ES-I3 (cell line): ENCODE results near the gene ZCCHC17.

ENCODE experiments used
- H3K36me3 ChIP-seq: 2 replicates; pipeline ENCODE4 v1.6.1; 2013; ENCODE audit warnings: mild to moderate bottlenecking, low read length, control low read depth, moderate library complexity; ENCODE audit not compliant: insufficient read depth
- H3K4me1 ChIP-seq: 2 replicates; pipeline ENCODE4 v1.6.1; 2013; ENCODE audit warnings: mild to moderate bottlenecking, control low read depth, low read length; ENCODE audit not compliant: insufficient read depth
- H3K9ac ChIP-seq: 2 replicates; pipeline ENCODE4 v1.6.1; 2013; ENCODE audit warnings: low read depth, mild to moderate bottlenecking, low read length, moderate library complexity
- H3K9me3 ChIP-seq: 2 replicates; pipeline ENCODE4 v1.6.1; 2013; ENCODE audit warnings: mild to moderate bottlenecking, low read length, moderate library complexity; ENCODE audit not compliant: control insufficient read depth, insufficient read depth

Gene ZCCHC17

DNA sequence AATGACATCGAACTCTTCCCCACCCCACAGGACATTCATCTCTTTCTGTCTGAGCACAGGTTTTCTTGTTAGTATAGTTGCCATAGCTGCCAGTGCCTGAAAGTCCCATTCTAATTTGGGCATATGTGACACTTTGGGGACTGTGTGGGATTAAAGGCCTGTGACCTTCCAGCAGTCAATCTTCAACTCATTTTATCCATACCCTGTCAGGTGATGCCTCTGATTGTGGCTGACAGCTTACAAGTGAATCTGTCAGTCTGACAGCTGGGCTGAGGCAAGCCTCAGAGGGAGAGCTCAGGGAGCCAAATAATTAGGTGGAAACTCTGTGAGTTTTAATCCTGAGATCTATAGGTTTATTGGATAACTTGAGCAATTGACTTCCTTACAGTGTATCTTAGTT, 29.6 kb downstream of the ZCCHC17 start:
- Histone ChIP-seq H3K9ac (no peak overlapping the region), H3K4me1 (no peaks in the 10 kb centered on the region), H3K9me3 (no peaks in the 10 kb centered on the region), H3K36me3 (no peaks in the 10 kb centered on the region)

DNA sequence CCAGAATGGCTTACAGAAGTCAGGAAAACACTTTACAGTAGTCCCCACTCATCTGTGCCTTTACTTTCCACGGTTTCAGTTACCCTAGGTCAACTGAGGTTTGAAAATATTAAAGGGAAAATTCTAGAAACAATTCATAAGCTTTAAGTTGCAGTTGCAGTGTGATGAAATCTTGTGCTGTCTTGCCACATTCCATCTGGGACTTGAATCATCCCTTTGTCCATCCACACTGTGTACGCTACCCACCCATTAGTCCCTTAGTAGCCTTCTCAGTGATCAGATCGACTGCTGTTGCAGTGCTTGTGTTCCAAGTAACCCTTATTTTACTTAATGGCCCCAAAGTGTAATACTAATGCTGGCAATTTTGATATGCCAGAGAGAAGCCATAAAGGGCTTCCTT, 30.5 kb downstream of the ZCCHC17 start:
- Histone ChIP-seq H3K9me3 (no peaks in the 10 kb centered on the region), H3K9ac (no peak overlapping the region), H3K4me1 (no peaks in the 10 kb centered on the region), H3K36me3 (no peaks in the 10 kb centered on the region; the same call in 1 of the 2 replicates)

DNA sequence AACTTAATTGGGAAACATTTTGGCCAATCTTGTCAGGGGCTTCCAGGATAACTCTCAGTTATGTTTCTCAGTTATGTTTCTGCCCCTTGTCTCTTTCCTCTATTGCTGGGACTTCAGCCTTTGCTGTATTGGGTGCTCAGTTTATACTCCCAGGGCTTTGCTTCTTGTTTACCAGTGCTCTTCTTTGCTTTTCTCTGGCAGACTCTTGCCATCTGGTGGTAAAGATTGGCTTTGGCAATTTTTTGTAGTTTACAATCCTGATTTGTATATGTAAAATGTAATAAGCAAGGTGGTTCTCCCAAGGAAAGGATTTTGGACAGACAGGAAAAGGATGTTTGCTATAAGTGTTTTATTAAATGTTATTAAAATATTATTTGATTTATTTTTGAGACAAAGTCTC, 38.2 kb downstream of the ZCCHC17 start:
- Histone ChIP-seq H3K9me3 (no peaks in the 10 kb centered on the region), H3K36me3 (peaks cover 2% of the 10 kb centered on the region; the same call in 1 of the 2 replicates), H3K9ac (no peak overlapping the region), H3K4me1 (no peaks in the 10 kb centered on the region)

DNA sequence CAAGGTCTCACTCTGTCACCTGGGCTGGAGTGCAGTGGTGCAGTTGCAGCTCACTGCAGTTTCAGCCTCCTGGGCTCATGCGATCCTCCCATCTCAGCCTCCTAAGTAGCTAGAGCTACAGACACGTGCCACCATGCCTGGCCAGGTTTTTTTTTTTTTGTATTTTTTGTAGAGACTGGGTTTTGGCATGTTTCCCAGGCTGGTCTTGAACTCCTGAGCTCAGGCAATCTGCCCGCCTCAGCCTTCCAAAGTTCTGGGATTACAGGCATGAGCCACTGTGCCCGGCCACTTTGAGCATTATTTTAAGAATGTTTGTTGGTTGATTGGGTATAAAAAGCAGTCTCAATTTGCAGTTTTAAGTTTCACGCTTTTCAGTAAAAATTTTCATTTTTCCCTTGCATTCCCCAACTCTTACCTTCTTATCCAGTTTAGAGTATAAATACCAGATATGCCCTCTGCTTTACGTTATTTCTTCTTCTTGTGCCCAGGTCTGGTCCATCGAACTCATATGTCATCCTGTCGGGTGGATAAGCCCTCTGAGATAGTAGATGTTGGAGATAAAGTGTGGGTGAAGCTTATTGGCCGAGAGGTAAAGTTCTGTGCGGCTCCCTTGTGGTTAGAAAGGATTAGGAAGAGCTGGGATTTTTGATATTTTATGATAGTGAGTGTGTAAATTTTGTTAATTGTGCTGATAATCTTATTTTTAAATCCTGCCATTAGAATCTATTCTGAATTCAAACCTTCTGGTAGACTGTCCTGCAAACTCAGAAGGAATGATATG, 40.0 kb downstream of the ZCCHC17 start:
- Histone ChIP-seq H3K9ac (no peak overlapping the region), H3K9me3 (no peaks in the 10 kb centered on the region), H3K4me1 (no peaks in the 10 kb centered on the region), H3K36me3 (peaks cover 2% of the 10 kb centered on the region; the same call in 1 of the 2 replicates)

DNA sequence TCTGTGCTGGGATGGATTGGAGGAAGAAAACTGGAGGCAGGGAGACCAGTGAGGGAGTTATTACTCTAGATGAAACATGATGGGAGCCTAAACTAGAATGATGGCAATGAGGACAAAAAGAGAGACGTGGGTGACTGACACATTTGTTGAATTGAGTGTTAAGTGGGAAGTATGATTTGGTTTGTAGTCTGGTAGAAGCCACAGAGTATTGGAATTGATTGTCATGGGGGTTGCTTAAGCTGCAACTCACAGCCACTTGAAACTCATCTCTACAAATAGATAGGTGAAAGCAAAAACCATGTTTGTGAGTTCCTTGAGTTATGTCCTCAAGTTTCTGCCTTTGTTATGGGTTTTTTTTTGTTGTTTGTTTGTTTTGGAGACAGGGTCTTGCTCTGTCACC, 47.7 kb downstream of the ZCCHC17 start:
- Histone ChIP-seq H3K36me3 (peaks cover 12% of the 10 kb centered on the region), H3K9ac (no peak overlapping the region), H3K4me1 (no peaks in the 10 kb centered on the region), H3K9me3 (no peaks in the 10 kb centered on the region)

DNA sequence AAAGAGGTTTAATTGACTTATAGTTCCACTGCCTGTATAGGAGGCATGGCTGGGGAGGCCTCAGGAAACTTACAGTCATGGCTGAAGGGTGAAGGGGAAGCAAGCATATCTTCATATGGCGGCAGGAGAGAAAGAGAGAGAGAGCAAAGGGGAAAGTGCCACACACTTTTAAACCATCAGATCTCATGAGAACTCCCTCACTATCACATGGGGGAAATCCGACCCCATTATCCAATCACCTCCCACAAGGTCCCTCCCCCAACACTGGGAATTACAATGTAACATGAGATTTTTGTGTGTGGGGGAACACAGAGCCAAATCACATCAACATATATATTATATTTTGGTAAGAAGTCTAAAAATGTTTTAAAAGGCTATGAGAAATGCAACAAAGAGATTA, 48.8 kb downstream of the ZCCHC17 start:
- Histone ChIP-seq H3K4me1 (no peaks in the 10 kb centered on the region), H3K36me3 (peaks cover 12% of the 10 kb centered on the region), H3K9me3 (no peaks in the 10 kb centered on the region), H3K9ac (no peak overlapping the region)

DNA sequence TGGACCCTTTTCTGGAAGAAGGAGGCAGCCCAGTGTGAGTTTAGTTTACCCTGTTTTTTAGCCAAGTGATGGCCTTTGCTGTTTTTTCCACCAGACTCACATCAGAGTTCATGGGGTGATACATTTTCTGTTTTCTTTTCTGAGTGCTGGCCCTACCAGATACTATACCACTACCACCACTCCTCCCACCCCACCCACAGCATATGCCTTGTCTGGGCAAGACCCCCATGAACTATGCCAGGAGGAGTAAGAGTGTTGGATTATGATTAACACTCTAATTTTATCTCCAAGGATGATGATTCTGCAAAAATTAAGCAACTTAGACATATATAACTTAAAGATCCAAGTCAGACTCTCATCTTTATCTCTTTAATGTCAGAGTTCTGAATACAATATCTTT, 50.0 kb downstream of the ZCCHC17 start:
- H3K9me3 ChIP-seq, result no peaks in the 10 kb centered on the region
- no peaks in the 10 kb centered on the region for H3K4me1 ChIP-seq
- H3K36me3 ChIP-seq, result peaks cover 12% of the 10 kb centered on the region
- no peak overlapping the region for H3K9ac ChIP-seq

DNA sequence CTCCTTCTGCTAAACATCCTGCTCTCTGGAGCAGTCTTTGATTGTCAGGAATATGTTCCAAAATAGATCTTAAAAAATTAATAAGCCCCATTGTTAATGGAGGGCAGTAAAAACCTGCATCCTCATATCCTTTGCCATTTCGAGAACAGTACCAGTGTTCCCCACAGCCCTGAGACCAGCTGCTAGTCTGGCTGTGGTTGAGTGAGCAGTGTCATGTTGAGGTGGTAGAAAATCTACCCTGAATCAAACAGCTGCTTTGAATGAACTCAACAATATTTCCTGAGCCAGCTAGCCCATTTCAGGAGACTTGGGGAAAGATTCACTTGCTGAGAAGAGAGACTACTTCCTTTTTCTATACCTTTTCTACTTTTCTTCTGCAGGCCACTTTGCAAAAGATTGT, 51.6 kb downstream of the ZCCHC17 start:
- Histone ChIP-seq H3K36me3 (peaks cover 12% of the 10 kb centered on the region), H3K4me1 (no peaks in the 10 kb centered on the region), H3K9me3 (no peaks in the 10 kb centered on the region), H3K9ac (no peak overlapping the region)

DNA sequence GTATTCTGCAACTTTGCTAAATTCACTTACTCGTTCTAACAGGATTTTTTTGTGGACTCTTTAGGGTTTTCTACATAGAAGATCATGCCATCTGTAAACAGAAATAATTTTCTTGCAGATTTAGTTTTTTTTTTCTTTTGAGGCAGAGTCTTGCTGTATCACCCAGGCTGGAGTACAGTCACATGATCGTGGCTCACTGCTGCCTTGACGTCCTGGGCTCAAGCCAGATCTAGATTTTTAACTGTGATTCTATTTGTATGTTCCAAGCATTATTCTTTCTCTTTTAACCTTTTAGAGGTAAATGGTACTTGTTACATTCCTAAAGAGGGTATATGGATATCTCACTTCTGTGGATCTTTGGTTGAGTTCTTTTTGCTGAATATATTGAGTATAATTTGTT, 57.5 kb downstream of the ZCCHC17 start:
- Histone ChIP-seq H3K9me3 (no peaks in the 10 kb centered on the region), H3K4me1 (no peaks in the 10 kb centered on the region), H3K9ac (no peak overlapping the region), H3K36me3 (peaks cover 2% of the 10 kb centered on the region; the same call in 1 of the 2 replicates)

DNA sequence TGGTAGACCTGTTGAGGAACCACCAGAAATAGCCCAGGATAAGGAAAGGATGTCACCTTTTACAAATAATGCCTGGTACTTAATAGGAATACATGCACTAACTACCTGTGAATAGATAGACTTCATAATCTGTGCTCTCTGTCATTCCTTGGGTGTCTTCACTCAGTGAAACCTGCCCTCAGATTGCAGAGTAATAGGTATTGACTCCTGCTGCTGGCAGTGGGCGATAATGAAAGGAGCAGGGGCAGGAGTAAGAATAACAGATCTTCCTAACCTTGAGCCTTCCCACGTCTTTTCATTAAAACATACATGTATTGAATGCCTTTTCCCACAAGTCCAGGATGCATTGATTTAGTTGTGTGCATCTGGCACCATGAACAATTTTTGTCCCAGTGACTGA, 59.6 kb downstream of the ZCCHC17 start:
- Histone ChIP-seq H3K4me1 (no peaks in the 10 kb centered on the region), H3K9ac (no peak overlapping the region), H3K9me3 (no peaks in the 10 kb centered on the region), H3K36me3 (peaks cover 5% of the 10 kb centered on the region)

DNA sequence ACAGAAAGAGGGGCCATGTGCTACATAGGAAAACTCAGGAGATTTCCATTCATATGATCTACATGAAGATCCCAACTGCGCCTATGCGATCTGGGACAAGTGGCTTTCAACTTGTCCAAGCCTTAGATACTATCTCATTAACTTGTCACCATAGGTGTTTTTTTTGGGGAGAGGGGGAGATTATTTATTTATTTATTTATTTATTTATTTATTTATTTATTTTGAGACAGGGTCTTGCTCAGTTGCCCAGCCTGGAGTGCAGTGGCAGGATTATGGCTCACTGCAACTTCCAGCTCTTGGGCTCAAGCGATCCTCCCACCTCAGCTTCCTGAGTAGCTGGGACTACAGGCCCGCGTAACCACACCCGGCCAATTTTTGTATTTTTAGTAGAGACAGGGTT, 64.8 kb downstream of the ZCCHC17 start:
- Histone ChIP-seq H3K9ac (no peak overlapping the region), H3K4me1 (peaks cover 5% of the 10 kb centered on the region; the same call in 1 of the 2 replicates), H3K9me3 (no peaks in the 10 kb centered on the region), H3K36me3 (peaks cover 5% of the 10 kb centered on the region)

DNA sequence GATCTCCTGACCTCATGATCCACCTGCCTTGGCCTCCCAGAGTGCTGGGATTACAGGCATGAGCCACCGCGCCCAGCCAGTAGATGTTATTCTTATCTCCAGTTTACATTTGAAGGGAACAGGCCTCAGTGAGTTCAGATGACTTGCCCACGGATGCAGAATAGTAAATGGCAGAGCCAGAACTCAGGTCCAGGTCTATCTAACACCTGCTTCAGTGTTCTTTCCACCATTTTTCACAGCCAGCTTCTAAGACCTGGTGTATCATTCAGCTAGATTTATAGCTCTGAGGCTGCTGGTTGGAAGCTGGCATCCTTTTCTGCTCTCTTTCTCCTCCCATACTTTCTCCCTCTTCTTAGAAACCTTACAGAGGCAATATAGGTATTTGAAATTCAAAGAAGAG, 65.2 kb downstream of the ZCCHC17 start:
- H3K36me3 ChIP-seq, result peaks cover 5% of the 10 kb centered on the region
- no peaks in the 10 kb centered on the region for H3K9me3 ChIP-seq
- no peak overlapping the region for H3K9ac ChIP-seq
- H3K4me1 ChIP-seq, result peaks cover 10% of the 10 kb centered on the region; the same call in 1 of the 2 replicates

DNA sequence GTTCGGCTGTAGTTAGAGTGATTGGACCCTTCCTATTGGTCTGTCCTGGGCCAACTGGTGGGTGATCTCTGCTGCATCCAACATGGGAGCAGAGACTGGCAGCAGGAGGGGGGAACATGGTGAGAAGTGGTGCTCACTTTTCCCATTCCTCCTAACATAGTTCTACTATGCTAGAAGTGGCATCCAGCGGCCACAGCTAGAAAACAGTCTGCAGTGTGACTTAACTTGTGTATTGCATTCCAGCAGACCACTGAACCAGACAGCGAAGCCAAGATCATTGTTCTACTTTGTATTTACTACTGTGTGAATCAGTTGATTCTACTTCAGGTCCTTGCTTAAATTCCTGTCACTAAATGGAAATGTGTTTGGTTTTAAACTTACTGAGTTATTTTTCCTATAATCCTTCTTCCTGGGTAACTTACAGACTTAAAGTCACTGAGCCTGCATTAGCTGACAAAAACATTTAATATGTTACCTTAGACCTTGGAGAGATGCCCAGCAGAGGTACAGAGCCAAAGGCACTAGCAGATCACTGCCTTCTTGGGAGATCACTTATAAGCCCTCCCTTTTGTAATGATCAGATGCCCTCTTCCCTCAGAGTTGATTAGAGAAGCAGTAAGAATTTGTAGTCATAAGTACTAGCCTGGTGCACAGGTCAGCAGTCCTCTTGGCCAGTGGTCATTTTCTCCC, 67.9 kb downstream of the ZCCHC17 start:
- no peak overlapping the region for H3K9ac ChIP-seq
- H3K36me3 ChIP-seq, result peaks cover 5% of the 10 kb centered on the region
- peaks cover 11% of the 10 kb centered on the region; the same call in 1 of the 2 replicates for H3K4me1 ChIP-seq
- no peaks in the 10 kb centered on the region for H3K9me3 ChIP-seq

DNA sequence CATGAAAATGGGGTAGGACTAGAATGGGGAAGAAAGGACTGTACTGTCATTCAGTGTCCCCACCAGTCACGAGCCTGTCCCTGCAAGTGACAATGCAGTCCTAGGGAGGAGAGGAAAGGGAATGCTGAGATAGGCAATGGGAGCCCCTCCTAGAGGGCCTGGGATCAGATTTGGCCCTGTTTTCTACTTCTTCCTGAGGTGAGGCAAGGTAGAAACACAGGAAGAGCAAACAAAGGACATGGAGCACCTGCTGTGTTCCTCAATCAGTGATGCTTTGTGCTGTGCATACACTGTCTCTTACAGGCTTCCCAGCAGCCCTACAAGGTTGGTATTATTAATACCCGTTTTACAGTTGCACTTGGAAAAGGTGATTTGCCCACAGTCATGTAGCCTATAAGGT, 70.0 kb downstream of the ZCCHC17 start:
- H3K4me1 ChIP-seq, result peaks cover 11% of the 10 kb centered on the region; the same call in 1 of the 2 replicates
- H3K9ac ChIP-seq, result no peak overlapping the region
- H3K36me3 ChIP-seq, result peaks cover 2% of the 10 kb centered on the region; the same call in 1 of the 2 replicates
- no peaks in the 10 kb centered on the region for H3K9me3 ChIP-seq

DNA sequence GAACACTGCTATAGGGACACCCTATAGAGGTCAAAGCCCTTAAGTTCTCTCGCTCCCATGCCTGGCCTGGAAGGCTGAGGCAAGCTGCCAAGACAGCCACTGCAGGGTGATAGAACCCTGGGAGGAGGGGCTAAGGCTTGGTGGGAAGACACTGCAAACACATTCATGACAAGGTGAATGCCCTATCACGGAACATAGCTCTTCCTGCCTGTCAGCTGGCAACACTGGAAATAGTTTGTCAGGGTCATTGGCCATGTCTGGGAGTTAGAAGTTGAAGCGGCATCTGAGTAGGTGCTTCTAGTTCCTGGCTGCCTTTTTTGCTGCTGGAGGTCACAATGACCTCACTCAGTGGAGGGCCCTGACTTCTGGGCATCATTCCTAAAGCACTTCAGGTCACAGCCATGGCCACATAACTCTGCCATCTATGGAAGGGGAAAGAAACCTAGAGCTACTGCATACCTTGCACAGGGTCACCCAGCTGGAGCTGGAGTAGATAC, 71.8 kb downstream of the ZCCHC17 start:
- Histone ChIP-seq H3K9ac (no peak overlapping the region), H3K9me3 (no peaks in the 10 kb centered on the region), H3K4me1 (peaks cover 17% of the 10 kb centered on the region; the same call in 1 of the 2 replicates), H3K36me3 (peaks cover 1% of the 10 kb centered on the region; the same call in 1 of the 2 replicates)
